Adrenal gland (tissue), 12 donors: ENCODE results near the gene RAB6B. TPM values are rescaled to one million over a fixed set of nuclear protein-coding genes. Genes with fewer than 3 reads are reported as not detected.

Experiments
- DNase-seq, 7 donors: peaks; one replicate each; pipeline ENCODE4 v3.0.0-alpha.2; 2019 to 2020
- H3K27ac ChIP-seq, 5 donors: fragments of 200-600 bp; sonication (generic) in 4 of 5; 1 replicate in 3 of 5; 2 replicates in 2 of 5; pipeline versions ENCODE4 v1.5.1 to v1.8.0; 2016 to 2020; ENCODE audit warnings: mild to moderate bottlenecking in 1 of 5
- H3K27me3 ChIP-seq: fragments of 200-600 bp; 2 replicates; pipeline ENCODE4 v1.8.0; 2021
- H3K36me3 ChIP-seq, 2 donors: fragments of 200-600 bp; replicated peaks in 1 of 2; 1 replicate in 1 of 2; 2 replicates in 1 of 2; pipeline versions ENCODE4 v1.5.1 to v1.8.0; 2018 to 2022
- H3K4me1 ChIP-seq, 2 donors: fragments of 200-600 bp; replicated peaks in 1 of 2; 1 replicate in 1 of 2; 2 replicates in 1 of 2; pipeline versions ENCODE4 v1.5.1 to v1.8.0; 2018 to 2021
- H3K4me3 ChIP-seq, 4 donors: fragments of 200-600 bp; sonication (generic) in 3 of 4; one replicate each; pipeline ENCODE4 v1.5.1; 2016 to 2018
- H3K9me3 ChIP-seq, 3 donors: fragments of 200-600 bp; sonication (generic) in 1 of 3; replicated peaks in 1 of 3; 1 replicate in 2 of 3; 2 replicates in 1 of 3; pipeline versions ENCODE4 v1.5.1 to v1.8.0; 2016 to 2021
- POLR2A ChIP-seq, 2 donors: fragments of 450-650 bp; IDR thresholded peaks; one replicate each; pipeline ENCODE4 v1.6.1; 2017; ENCODE audit warnings: antibody characterized with exemption in 2 of 2, mild to moderate bottlenecking in 2 of 2, moderate library complexity in 1 of 2
- WGBS, 4 donors: extraction: QIAGEN DNeasy Blood & Tissue Kit in 2 of 4; methylation state at CpG; one replicate each; pipeline versions ENCODE4 v1.1.5 to v1.1.7; 2013 to 2017; 5-methylcytosine and 5-hydroxymethylcytosine counted together
- intact Hi-C, 2 donors: fragments of 100-400 bp; cut with DNase I; formaldehyde crosslinking; loops; one replicate each; pipeline versions ENCODE4 v1.14.1 to v1.15.0; 2022 to 2023
- polyA plus RNA-seq, 3 donors: library from polyadenylated mRNA; stranded (reverse); fragments of 200-250 nt in 2 of 3; fragments of 350-450 nt in 1 of 3; fragmentation: Illumina TruSeq in 1 of 3; extraction: RNeasy Lipid Tissue Mini Kit (QIAGEN cat#74804) in 1 of 3; gene quantifications; one replicate each; pipeline ENCODE4 v1.2.3, GENCODE V29; 2013 to 2014
- total RNA-seq, 9 donors: library from RNA; depleted of rRNA in 4 of 9; stranded (reverse); fragments of >200 nt in 4 of 9; fragments of 120-200 nt in 1 of 9; fragmentation: NEBNext Ultra II Directional in 1 of 9; extraction: Animal tissue kit (Norgen Biotek cat#: 25700) in 1 of 9; gene quantifications; one replicate each; pipeline versions ENCODE4 v1.1.0 to v1.2.4, GENCODE V29; 2013 to 2023
- TF ChIP-seq, protein P1 (sequence below), 6 experiments: fragments of 450-650 bp in 4 of 6; fragments of 200-600 bp in 2 of 6; sonication (generic) in 1 of 6; IDR thresholded peaks; 1 replicate in 5 of 6; 2 replicates in 1 of 6; pipeline versions ENCODE4 v1.5.1 to v1.8.0; 2016 to 2021; ENCODE audit warnings: antibody characterized with exemption in 6 of 6, mild to moderate bottlenecking in 2 of 6, moderate library complexity in 1 of 6
- donor health status: healthy with polysubstance abuse.
- donor health status: Bipolar disorder and iron deficiency.
- donor health status: DM: yes; HTN: yes; CAD: no.
- donor health status: DM: no; HTN: no; CAD: no.
- donor health status: DM: no; HTN: no; CAD: no.
- donor health status: DM: yes; HTN: yes; CAD: no.

The RAB6B gene
- total and polyA plus RNA-seq, 12 donors, result 1.4 to 14.5 (median 4.3) TPM

DNA sequence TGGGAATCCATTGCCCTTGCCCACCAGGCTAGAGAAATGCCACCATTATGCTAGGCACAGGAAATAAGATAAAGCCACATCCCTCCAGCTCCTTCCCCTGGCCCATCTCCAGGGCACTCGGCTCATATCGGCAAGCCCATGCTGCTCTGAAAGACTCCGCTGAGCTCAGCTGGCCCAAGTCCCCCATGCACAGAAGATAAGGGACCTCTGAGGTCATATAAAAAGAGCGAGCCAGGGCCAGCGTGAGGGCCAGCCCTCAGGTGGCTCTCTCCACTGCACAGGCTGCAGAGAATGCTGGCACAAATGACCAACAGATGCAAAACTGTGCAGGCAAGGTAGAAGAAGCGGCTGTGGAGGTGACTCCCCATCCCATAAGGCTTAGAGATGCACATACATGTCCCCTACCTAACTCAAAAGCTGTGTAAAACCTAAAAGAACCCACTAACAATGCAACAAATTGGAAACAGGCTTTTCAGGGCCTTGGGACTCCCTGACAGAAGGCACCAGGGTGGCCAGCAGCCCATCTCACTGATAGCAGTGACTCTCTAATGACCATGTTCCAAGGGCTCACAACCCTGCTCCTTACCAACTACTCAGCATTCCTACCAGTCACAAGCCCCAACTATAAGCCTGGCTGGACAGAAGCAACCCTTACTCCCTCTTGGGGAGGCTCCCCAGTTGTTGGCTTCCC lies 3.0 kb downstream of the RAB6B start:
- DNase-seq, result no peak
- TF ChIP-seq, protein P1, sequence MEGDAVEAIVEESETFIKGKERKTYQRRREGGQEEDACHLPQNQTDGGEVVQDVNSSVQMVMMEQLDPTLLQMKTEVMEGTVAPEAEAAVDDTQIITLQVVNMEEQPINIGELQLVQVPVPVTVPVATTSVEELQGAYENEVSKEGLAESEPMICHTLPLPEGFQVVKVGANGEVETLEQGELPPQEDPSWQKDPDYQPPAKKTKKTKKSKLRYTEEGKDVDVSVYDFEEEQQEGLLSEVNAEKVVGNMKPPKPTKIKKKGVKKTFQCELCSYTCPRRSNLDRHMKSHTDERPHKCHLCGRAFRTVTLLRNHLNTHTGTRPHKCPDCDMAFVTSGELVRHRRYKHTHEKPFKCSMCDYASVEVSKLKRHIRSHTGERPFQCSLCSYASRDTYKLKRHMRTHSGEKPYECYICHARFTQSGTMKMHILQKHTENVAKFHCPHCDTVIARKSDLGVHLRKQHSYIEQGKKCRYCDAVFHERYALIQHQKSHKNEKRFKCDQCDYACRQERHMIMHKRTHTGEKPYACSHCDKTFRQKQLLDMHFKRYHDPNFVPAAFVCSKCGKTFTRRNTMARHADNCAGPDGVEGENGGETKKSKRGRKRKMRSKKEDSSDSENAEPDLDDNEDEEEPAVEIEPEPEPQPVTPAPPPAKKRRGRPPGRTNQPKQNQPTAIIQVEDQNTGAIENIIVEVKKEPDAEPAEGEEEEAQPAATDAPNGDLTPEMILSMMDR (IDR thresholded peaks at IDR 0.05), result no peak
- TF ChIP-seq POLR2A (IDR thresholded peaks at IDR 0.05), result no peak
- Histone ChIP-seq H3K9me3 (no peaks in the 10 kb centered on the region), H3K4me3 (no peak overlapping the region), H3K4me1 (peaks cover 6 to 8% of the 10 kb centered on the region in 2 donors), H3K27me3 (no peaks in the 10 kb centered on the region), H3K27ac (no peak overlapping the region), H3K36me3 (no peaks in the 10 kb centered on the region)
- intact Hi-C loops, result no loop called here
- WGBS, 4 donors, result 65 to 88% (median 75%) methylated on average over 6 of the region's 6 CpGs

DNA sequence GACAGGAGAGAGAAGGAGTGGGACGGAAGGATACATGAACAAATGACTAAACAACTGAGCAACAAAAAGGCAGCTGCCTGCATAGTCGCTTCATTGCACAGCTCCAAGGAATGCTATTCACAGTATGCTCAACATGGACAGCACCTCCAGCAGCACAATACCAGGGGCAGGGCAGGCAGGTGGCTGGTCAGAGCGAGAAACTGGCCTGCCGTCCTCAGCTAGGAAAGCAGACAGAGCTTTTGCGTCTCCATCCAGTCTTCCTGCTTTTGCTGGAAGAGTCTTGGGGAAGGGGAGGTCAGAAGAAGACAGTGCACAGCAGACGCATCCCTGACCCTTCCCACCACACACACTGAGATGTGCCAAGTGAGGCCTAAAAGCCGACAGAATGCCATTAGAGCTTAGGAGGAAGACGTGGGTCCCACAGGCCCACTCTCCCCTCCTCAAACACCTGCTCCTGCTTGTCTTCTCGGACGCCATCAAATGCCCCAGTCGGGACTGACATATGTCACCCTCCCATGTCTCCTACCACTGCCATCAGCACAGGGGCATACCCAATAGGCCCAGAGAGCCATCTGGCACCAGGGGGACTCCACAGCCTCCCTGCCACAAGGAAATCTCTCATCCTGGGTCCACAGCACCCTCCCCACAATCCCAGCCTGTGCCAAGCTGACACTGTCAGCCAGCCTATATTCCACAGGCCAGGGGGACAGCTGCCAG lies 3.9 kb downstream of the RAB6B start:
- TF ChIP-seq, protein P1 (IDR thresholded peaks at IDR 0.05), result no peak
- no peak for TF ChIP-seq POLR2A (IDR thresholded peaks at IDR 0.05)
- WGBS, 4 donors, result 92 to 97% (median 95%) methylated on average over 10 to 11 of the region's 11 CpGs
- no peak for DNase-seq
- Histone ChIP-seq H3K27ac (no peak overlapping the region), H3K36me3 (no peaks in the 10 kb centered on the region), H3K27me3 (no peaks in the 10 kb centered on the region), H3K4me1 (peaks cover 6 to 8% of the 10 kb centered on the region in 2 donors), H3K9me3 (no peaks in the 10 kb centered on the region), H3K4me3 (no peak overlapping the region)
- intact Hi-C loops, result no loop called here

DNA sequence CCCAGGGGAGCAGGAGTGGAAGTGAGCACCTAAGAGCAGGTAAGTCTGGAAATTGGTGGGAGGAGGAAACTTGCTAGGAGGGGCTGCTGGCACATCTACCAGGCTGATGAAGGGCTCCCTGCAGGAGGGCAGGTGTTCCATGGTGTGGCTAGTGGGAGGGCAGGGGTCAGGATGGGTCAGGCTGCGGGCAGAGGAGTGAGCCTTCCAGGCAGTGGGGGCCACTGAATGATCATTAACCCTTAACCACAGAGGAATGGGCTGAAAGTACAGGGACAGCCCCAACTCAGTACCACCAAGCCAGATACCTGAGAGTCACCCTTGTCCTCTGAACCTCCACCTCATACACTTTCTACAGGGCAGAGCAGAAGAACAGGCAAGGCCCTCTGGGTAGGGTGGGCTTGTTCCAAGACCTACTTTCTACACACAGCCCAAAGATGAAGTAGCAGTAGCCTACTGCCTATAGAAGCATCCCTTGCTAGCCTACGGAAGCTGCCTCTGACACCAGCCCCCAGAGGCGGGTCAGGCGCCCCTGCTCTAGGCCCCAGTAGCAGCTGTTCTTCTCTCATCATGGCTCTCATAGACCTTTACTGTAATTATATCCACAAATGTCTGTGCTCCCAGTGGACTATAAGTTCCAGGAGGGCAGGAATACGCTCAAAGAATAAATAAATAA lies 4.6 kb downstream of the RAB6B start:
- Histone ChIP-seq H3K4me1 (peaks cover 6 to 8% of the 10 kb centered on the region in 2 donors), H3K27me3 (no peaks in the 10 kb centered on the region), H3K4me3 (no peak overlapping the region), H3K27ac (no peak overlapping the region), H3K36me3 (no peaks in the 10 kb centered on the region), H3K9me3 (no peaks in the 10 kb centered on the region)
- intact Hi-C loops, result no loop called here
- WGBS, 4 donors, result 85 to 100% (median 95%) methylated on average over 5 of the region's 5 CpGs
- no peak for DNase-seq
- TF ChIP-seq, protein P1 (IDR thresholded peaks at IDR 0.05), result no peak
- TF ChIP-seq POLR2A (IDR thresholded peaks at IDR 0.05), result no peak

GRCh38 chr3:133890037-133890436 lies 5.6 kb downstream of the RAB6B start:
- Histone ChIP-seq H3K27ac (no peak overlapping the region), H3K4me1 (peaks cover 6% of the 10 kb centered on the region in 2 donors), H3K36me3 (no peaks in the 10 kb centered on the region), H3K27me3 (no peaks in the 10 kb centered on the region), H3K9me3 (no peaks in the 10 kb centered on the region), H3K4me3 (no peak overlapping the region)
- intact Hi-C loops, result no loop called here
- TF ChIP-seq, protein P1 (IDR thresholded peaks at IDR 0.05), result no peak
- TF ChIP-seq POLR2A (IDR thresholded peaks at IDR 0.05), result no peak
- DNase-seq, result no peak
- 82 to 91% (median 86%) methylated on average over 2 of the region's 2 CpGs for WGBS, 4 donors
